Measurements from ENCODE around the gene NUDT21.

The NUDT21 gene

DNA sequence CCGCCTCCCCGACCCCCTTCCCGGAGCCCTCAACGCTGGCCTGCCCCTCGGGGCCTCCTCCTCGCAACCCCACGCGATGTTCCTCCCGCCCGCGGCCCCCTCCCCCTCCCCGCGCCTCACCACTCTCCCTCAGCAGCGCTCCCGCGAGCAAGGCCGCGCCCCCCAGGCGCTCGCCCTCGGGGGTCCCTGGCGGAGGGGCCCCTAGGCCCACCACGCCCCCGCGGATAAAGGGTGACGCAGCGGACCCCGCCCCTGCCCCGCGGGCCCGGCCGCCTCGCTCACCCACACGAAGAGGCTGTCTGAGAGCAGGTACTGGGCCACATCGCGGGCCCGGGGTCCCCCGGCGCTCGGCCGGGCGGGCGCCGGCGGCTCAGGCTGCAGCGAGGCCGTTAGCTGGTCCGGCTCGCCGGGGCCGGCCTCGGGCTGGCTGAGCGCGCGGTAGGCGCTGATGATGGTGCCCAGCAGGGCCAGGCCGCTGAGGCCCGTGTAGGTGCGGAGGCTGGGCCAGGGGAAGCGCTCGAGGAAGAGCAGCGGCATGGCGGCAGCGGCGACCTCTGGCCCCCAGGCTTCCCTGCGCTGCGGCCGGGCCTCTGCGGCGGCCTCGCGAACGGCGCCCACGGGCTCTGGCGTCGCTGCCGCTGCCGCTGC, 26.2 kb downstream of the NUDT21 start:
- no peaks in the 10 kb centered on the region for H3K9me3 ChIP-seq (ENCODE audit: insufficient read depth, low read depth, low read length)
- peak overlapping the region; percentile 85 for H3K4me3 ChIP-seq (ENCODE audit: low read length)
- H3K27me3 ChIP-seq (ENCODE audit: insufficient read depth, low read length) = peaks cover 26% of the 10 kb centered on the region
- peaks cover 3% of the 10 kb centered on the region for H3K36me3 ChIP-seq (ENCODE audit: insufficient read depth, low read length)
- H3K4me1 ChIP-seq (ENCODE audit: insufficient read depth, low read length) = peaks cover 32% of the 10 kb centered on the region
- peak overlapping the region; percentile 79 for H3K9ac ChIP-seq (ENCODE audit: low read depth, low read length)
- WGBS = under 1% methylated on average over 79 of the region's 79 CpGs
- peak overlapping the region; percentile 32; the same call in 1 of the 2 replicates for H3K27ac ChIP-seq (ENCODE audit: low read depth, low read length)

DNA sequence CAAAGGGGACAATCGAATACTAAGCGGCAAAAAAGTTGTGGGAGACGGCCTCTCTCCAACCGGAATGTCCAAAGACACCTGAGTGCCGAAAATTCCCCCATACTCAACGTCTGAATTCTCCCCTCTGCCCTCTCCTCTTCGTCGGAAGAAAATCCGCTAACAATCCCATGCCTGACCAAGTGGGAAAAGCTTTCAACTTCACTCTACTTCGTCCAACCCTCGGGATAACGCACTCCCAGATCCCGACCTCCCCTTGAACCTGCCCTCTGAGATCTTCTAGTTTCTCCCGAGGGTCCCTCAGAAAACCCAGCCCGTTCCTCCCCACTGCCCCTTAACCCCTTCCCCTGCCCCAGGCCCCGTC, 26.7 kb downstream of the NUDT21 start:
- 2% methylated on average over 16 of the region's 16 CpGs for WGBS
- Histone ChIP-seq H3K9ac (ENCODE audit: low read depth, low read length) (peak overlapping the region; percentile 43; the same call in 1 of the 2 replicates), H3K27me3 (ENCODE audit: insufficient read depth, low read length) (peaks cover 26% of the 10 kb centered on the region), H3K4me1 (ENCODE audit: insufficient read depth, low read length) (peaks cover 32% of the 10 kb centered on the region), H3K4me3 (ENCODE audit: low read length) (peak overlapping the region; percentile 85), H3K27ac (ENCODE audit: low read depth, low read length) (no peak overlapping the region), H3K9me3 (ENCODE audit: insufficient read depth, low read depth, low read length) (no peaks in the 10 kb centered on the region), H3K36me3 (ENCODE audit: insufficient read depth, low read length) (no peaks in the 10 kb centered on the region)

DNA sequence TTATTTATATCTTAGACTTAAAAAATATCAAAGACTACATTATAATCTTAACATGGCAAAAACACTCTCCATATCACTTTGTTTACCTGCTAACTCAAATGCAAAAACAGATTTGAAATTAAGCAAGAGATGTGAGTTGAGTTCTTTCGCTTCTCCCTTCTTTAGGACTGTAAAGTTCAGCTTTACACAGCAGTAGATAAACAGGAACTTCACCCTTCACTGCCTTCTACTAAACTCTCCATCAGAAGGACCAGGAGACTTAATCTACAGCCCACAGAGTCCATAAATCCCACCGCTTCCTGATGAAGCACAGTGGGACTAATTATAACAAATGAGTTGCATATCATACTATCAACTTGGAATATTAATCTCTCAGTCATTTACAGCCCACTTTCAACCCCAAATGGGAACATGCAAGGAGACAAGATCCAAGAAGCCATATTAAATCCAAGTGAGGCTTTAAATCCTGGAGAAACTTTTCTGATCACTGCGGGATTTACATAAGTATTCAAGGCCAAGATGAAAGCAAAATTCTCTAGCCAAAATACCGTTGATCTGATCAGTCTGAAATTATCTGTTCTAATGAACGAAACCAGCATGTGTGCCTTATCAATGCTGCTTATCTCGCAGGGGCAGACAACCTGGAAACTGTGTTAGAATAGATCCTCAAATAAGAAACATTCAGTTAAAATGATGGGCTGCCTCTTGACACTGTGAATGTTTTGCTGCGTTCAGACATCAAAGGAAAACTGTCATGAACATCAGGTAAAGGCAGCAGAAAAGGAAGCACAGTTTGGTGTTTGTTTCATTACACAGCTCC, 27.3 kb downstream of the NUDT21 start:
- Histone ChIP-seq H3K4me3 (ENCODE audit: low read length) (peak overlapping the region; percentile 85), H3K36me3 (ENCODE audit: insufficient read depth, low read length) (no peaks in the 10 kb centered on the region), H3K9me3 (ENCODE audit: insufficient read depth, low read depth, low read length) (no peaks in the 10 kb centered on the region), H3K4me1 (ENCODE audit: insufficient read depth, low read length) (peaks cover 32% of the 10 kb centered on the region), H3K27me3 (ENCODE audit: insufficient read depth, low read length) (peaks cover 26% of the 10 kb centered on the region), H3K27ac (ENCODE audit: low read depth, low read length) (no peak overlapping the region), H3K9ac (ENCODE audit: low read depth, low read length) (peak overlapping the region; percentile 43; the same call in 1 of the 2 replicates)
- 40% methylated on average over 7 of the region's 7 CpGs for WGBS

DNA sequence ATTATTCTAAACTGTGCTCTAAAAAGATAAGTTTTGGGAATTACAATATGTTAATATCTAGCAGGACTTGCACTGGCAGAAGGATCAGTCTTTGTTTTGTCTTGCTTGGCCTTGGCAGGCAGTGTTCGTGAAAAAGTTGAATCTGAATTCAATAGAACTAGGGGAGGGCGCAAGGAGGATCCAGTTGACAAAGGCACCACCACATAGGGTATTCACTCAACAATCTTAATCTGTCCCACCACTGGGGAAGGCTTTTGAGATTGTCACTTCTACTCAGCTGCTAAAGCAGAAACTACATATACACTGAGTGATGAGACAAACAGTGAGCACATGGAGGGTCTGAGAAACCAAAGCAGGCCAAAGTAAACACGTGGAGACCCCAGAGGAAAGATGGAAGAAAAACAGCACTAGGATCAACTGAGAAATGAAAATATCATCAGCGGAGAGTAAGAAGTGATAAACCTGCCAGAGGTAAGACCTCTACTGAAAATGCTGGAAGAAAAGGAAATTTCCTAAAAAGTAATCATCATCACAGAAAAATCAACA, 28.2 kb downstream of the NUDT21 start:
- 73% methylated on average over 4 of the region's 4 CpGs for WGBS
- H3K9ac ChIP-seq (ENCODE audit: low read depth, low read length) = no peak overlapping the region
- no peaks in the 10 kb centered on the region for H3K9me3 ChIP-seq (ENCODE audit: insufficient read depth, low read depth, low read length)
- no peak overlapping the region for H3K4me3 ChIP-seq (ENCODE audit: low read length)
- H3K27me3 ChIP-seq (ENCODE audit: insufficient read depth, low read length) = peaks cover 26% of the 10 kb centered on the region
- H3K36me3 ChIP-seq (ENCODE audit: insufficient read depth, low read length) = no peaks in the 10 kb centered on the region
- peaks cover 32% of the 10 kb centered on the region for H3K4me1 ChIP-seq (ENCODE audit: insufficient read depth, low read length)
- H3K27ac ChIP-seq (ENCODE audit: low read depth, low read length) = no peak overlapping the region

DNA sequence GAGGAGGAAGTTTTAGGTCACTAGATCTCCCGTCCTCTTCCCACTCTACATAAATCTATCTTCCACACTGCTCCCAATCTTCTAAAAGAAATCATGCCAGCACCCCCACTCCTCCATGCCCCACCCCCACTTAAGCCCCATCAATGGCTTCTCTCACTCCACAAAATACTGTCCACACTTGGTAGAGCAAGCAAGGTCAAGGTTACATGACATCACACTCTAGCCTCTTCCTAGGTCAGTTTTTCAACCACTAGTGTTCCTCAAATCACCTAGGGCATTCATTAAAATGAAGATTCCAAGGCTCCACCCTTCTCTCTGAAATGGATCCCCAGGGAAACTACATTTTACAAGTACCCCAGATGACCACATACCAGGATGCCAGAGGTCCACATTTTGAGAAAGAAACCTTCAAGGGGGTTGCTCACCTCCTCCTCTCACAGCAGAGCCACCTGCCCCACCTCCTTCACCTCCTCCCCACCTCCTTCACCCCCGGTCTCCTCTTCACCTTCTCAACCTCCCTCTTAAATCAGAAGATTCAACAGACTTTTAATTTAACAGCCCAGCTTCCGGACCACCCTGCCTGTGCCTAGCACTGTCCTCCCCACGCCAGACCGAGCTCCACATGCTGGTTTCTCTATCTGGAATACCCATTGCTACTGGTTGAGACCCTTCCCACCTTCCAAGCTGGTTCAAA, 29.0 kb downstream of the NUDT21 start:
- Histone ChIP-seq H3K9me3 (ENCODE audit: insufficient read depth, low read depth, low read length) (no peaks in the 10 kb centered on the region), H3K9ac (ENCODE audit: low read depth, low read length) (no peak overlapping the region), H3K36me3 (ENCODE audit: insufficient read depth, low read length) (no peaks in the 10 kb centered on the region), H3K27me3 (ENCODE audit: insufficient read depth, low read length) (peaks cover 26% of the 10 kb centered on the region), H3K4me1 (ENCODE audit: insufficient read depth, low read length) (peaks cover 32% of the 10 kb centered on the region), H3K27ac (ENCODE audit: low read depth, low read length) (no peak overlapping the region), H3K4me3 (ENCODE audit: low read length) (no peak overlapping the region)
- WGBS = 80% methylated on average over 5 of the region's 5 CpGs

DNA sequence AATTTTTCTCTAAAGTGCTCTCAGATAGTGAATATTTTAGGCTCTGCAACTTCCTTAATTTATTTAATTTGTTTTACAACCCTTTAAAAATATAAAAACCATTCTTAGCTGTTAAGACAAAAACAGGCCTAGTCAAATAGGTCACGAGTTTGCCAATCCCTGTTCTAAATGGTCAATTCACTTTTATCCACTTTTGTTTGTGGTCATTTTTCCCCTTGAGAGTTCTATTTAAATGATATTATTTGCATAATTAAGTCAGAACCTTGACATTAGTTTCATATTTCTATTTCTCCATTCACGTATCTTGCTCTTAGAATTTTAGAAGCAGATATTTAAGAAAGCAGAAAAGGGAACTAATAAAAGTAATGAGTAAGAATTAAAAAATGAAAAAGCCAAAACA, 29.8 kb downstream of the NUDT21 start:
- 95% methylated on average over 1 of the region's 2 CpGs for WGBS
- Histone ChIP-seq H3K4me3 (ENCODE audit: low read length) (no peak overlapping the region), H3K9ac (ENCODE audit: low read depth, low read length) (no peak overlapping the region), H3K36me3 (ENCODE audit: insufficient read depth, low read length) (no peaks in the 10 kb centered on the region), H3K27ac (ENCODE audit: low read depth, low read length) (no peak overlapping the region), H3K27me3 (ENCODE audit: insufficient read depth, low read length) (peaks cover 26% of the 10 kb centered on the region), H3K9me3 (ENCODE audit: insufficient read depth, low read depth, low read length) (no peaks in the 10 kb centered on the region), H3K4me1 (ENCODE audit: insufficient read depth, low read length) (peaks cover 32% of the 10 kb centered on the region)

DNA sequence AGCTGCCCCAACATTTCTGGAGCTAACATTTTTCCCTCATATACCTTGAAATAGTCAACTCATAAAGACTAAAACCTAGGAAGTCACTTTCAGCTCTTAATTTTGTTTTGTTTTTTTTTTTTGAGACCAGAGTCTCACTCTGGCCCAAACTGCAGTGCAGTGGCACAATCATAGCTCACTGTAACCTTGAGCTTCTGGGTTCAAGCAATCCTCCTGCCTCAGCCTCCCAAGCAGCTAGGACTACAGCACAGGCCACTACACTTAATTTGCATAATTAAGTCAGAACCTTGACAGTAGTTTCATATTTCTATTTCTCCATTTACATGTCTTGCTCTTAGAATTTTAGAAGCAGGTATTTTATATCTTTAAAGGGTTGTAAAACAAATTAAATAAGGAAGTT, 30.5 kb downstream of the NUDT21 start:
- Histone ChIP-seq H3K4me3 (ENCODE audit: low read length) (no peak overlapping the region), H3K36me3 (ENCODE audit: insufficient read depth, low read length) (no peaks in the 10 kb centered on the region), H3K9ac (ENCODE audit: low read depth, low read length) (no peak overlapping the region), H3K4me1 (ENCODE audit: insufficient read depth, low read length) (peaks cover 32% of the 10 kb centered on the region), H3K27ac (ENCODE audit: low read depth, low read length) (no peak overlapping the region), H3K9me3 (ENCODE audit: insufficient read depth, low read depth, low read length) (no peaks in the 10 kb centered on the region), H3K27me3 (ENCODE audit: insufficient read depth, low read length) (peaks cover 19% of the 10 kb centered on the region)

DNA sequence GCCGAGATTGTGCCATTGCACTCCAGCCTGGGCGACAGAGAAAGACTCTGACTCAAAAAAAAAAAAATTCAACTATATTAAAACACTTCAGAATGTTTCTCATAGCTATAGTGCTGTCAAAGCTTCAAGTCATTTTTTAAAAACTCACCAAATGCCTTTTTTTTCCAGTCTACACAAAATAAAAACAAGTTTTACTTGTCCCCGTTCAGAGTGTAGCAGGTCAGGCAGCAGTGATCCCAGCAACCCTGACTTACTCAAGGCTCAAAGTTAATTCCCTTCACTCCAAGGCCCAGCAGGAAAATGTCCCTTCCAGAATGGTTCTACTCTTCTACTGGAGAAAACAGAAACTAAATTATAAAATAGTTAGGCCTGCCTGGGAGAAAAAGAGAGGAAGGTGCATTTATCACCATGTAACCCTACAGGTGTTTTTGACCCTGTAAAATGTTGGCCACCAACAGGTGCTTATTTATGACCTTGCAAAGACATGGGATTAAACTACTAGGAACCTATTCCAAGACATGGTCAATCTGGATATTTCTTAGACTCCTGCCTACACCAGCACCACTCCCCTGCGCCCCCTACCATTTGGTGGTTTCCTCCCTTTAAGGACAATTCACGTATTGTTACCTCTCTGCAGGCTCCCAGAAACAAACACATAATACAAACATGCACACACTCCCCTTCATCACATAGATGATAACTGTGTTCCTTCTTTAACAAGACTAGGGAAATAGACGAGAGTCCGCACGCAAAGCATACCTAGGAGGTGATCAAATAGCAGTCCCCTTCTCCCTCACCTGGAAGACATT, 31.2 kb downstream of the NUDT21 start:
- Histone ChIP-seq H3K36me3 (ENCODE audit: insufficient read depth, low read length) (no peaks in the 10 kb centered on the region), H3K4me3 (ENCODE audit: low read length) (no peak overlapping the region), H3K9me3 (ENCODE audit: insufficient read depth, low read depth, low read length) (no peaks in the 10 kb centered on the region), H3K4me1 (ENCODE audit: insufficient read depth, low read length) (peaks cover 38% of the 10 kb centered on the region), H3K27ac (ENCODE audit: low read depth, low read length) (no peak overlapping the region), H3K27me3 (ENCODE audit: insufficient read depth, low read length) (peaks cover 19% of the 10 kb centered on the region), H3K9ac (ENCODE audit: low read depth, low read length) (no peak overlapping the region)
- WGBS = 87% methylated on average over 8 of the region's 8 CpGs

DNA sequence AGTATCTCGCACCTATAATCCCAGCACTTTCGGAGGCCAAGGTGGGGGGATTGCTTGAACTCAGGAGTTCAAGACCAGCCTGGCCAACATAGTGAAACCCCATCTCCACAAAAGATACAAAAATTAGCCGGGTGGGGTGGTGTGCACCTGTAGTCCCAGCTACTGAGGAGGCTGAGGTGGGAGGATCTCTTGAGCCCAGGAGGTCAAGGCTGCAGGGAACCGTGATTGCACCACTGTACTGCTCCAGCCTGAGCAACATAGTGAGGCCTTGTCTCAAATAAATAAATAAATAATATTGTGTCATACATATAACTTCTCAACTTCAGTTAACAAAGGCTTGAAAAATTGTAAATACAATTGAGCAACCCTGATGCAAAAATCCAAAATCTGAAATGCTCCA, 34.0 kb downstream of the NUDT21 start:
- Histone ChIP-seq H3K4me1 (ENCODE audit: insufficient read depth, low read length) (peaks cover 22% of the 10 kb centered on the region), H3K9me3 (ENCODE audit: insufficient read depth, low read depth, low read length) (no peaks in the 10 kb centered on the region), H3K9ac (ENCODE audit: low read depth, low read length) (no peak overlapping the region), H3K36me3 (ENCODE audit: insufficient read depth, low read length) (no peaks in the 10 kb centered on the region), H3K4me3 (ENCODE audit: low read length) (no peak overlapping the region), H3K27me3 (ENCODE audit: insufficient read depth, low read length) (no peaks in the 10 kb centered on the region), H3K27ac (ENCODE audit: low read depth, low read length) (no peak overlapping the region)
- WGBS = 94% methylated on average over 4 of the region's 4 CpGs

DNA sequence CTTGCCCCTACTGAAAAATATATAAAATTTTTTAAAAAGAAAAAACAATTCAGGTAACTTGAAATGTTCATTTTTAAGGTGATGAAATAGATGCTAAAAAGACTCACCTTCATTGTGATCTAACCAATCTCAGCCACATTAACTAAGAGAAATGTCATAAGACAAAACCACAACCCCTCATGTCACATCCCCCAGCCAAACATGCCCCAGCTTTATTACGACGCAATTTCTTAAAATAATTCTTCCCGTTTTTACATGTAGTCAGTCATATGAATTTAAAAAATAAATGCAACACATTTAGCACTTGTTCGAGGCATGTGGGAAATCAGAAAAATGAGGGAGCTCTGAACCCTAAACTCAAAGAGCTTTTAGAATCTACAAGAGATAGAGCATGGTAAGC, 35.3 kb downstream of the NUDT21 start:
- no peaks in the 10 kb centered on the region for H3K9me3 ChIP-seq (ENCODE audit: insufficient read depth, low read depth, low read length)
- H3K36me3 ChIP-seq (ENCODE audit: insufficient read depth, low read length) = peaks cover 11% of the 10 kb centered on the region; the same call in 1 of the 2 replicates
- peaks cover 16% of the 10 kb centered on the region for H3K4me1 ChIP-seq (ENCODE audit: insufficient read depth, low read length)
- WGBS = 96% methylated on average over 4 of the region's 4 CpGs
- no peak overlapping the region for H3K4me3 ChIP-seq (ENCODE audit: low read length)
- H3K27me3 ChIP-seq (ENCODE audit: insufficient read depth, low read length) = no peaks in the 10 kb centered on the region
- no peak overlapping the region for H3K27ac ChIP-seq (ENCODE audit: low read depth, low read length)
- H3K9ac ChIP-seq (ENCODE audit: low read depth, low read length) = no peak overlapping the region

Data from HUES64 (cell line).